GM21526 (cell line): ENCODE measurements around the gene OPRL1.

Source experiments
- ATAC-seq: cut with Tn5 transposase; IDR thresholded peaks from one replicate; pipeline ENCODE4 v1.9.1; 2021; ENCODE audit warnings: moderate library complexity; ENCODE audit not compliant: unreplicated experiment, low FRiP score

The OPRL1 gene

GRCh38 chr20:64055893-64056638 is 23.8 kb upstream of the OPRL1 start:
- ATAC-seq: no peak

GRCh38 chr20:64056639-64056888 is 23.3 kb upstream of the OPRL1 start:
- no peak for ATAC-seq

- ATAC-seq: no peak
These were observed 22.8 kb upstream of the OPRL1 start for GRCh38 chr20:64056889-64057627.

GRCh38 chr20:64057628-64058498 is 22.0 kb upstream of the OPRL1 start:
- no peak for ATAC-seq

- ATAC-seq: no peak
These were observed 21.3 kb upstream of the OPRL1 start for GRCh38 chr20:64058536-64058935.

- no peak for ATAC-seq
These were observed 17.6 kb upstream of the OPRL1 start for GRCh38 chr20:64062276-64062595.

- peak; percentile 56 for ATAC-seq
These were observed 17.1 kb upstream of the OPRL1 start, which contains the start of gene TCEA2 for GRCh38 chr20:64062596-64063388. TCEA2 (plus strand) TSS chr20:64063198; CDS start chr20:64063313, 115 bp downstream.

- no peak for ATAC-seq
These were observed 16.3 kb upstream of the OPRL1 start for GRCh38 chr20:64063389-64064144.

- ATAC-seq: no peak
These were observed 15.7 kb upstream of the OPRL1 start for GRCh38 chr20:64064145-64064698.

- no peak for ATAC-seq
These were observed 14.6 kb upstream of the OPRL1 start for GRCh38 chr20:64065062-64065973.

- ATAC-seq: no peak
These were observed 13.9 kb upstream of the OPRL1 start for GRCh38 chr20:64065974-64066343.

- ATAC-seq: no peak
These were observed 12.8 kb upstream of the OPRL1 start for GRCh38 chr20:64067005-64067632.

- no peak for ATAC-seq
These were observed 12.1 kb upstream of the OPRL1 start for GRCh38 chr20:64067733-64068307.

- no peak for ATAC-seq
These were observed 11.3 kb upstream of the OPRL1 start for GRCh38 chr20:64068386-64069208.

- ATAC-seq: no peak
These were observed 10.7 kb upstream of the OPRL1 start for GRCh38 chr20:64069209-64069613.

GRCh38 chr20:64069614-64070243 is 10.2 kb upstream of the OPRL1 start:
- ATAC-seq: no peak
